Retina (tissue), 1 donor: ENCODE measurements around the gene SSBP3.
"Not testable (repeated sequence)": the region's sequence is repeated elsewhere in the genome, so short reads cannot be mapped to it uniquely, and the experiment has no call there.

Experiments used
- DNase-seq: peaks from one replicate; pipeline ENCODE4 v3.0.0-alpha.2; 2016

Gene SSBP3

GRCh38 chr1:54406339-54407153, at the start of gene SSBP3:
TSS of gene SSBP3 (minus strand) at chr1:54406394.
- DNase-seq: peak; percentile 95

- DNase-seq: no peak
Measured at GRCh38 chr1:54453509-54453908, 47.3 kb upstream of the SSBP3 start.

GRCh38 chr1:54453022-54453421, 46.8 kb upstream of the SSBP3 start:
- no peak for DNase-seq

GRCh38 chr1:54449431-54449830, 43.2 kb upstream of the SSBP3 start:
- DNase-seq: not testable (repeated sequence)

GRCh38 chr1:54448801-54449200, 42.6 kb upstream of the SSBP3 start:
- DNase-seq: not testable (repeated sequence)

GRCh38 chr1:54447081-54447480, 40.9 kb upstream of the SSBP3 start:
- not testable (repeated sequence) for DNase-seq

GRCh38 chr1:54442185-54442584, 36.0 kb upstream of the SSBP3 start:
- no peak for DNase-seq

GRCh38 chr1:54439550-54440223, 33.5 kb upstream of the SSBP3 start:
- DNase-seq: no peak

- no peak for DNase-seq
Measured at GRCh38 chr1:54437783-54438182, 31.6 kb upstream of the SSBP3 start.

- no peak for DNase-seq
Measured at GRCh38 chr1:54436826-54437225, 30.6 kb upstream of the SSBP3 start.

GRCh38 chr1:54429838-54430237, 23.6 kb upstream of the SSBP3 start:
- no peak for DNase-seq

- no peak for DNase-seq
Measured at GRCh38 chr1:54428837-54429518, 22.8 kb upstream of the SSBP3 start.

- DNase-seq: no peak
Measured at GRCh38 chr1:54425152-54425584, 19.0 kb upstream of the SSBP3 start.

- DNase-seq: no peak
Measured at GRCh38 chr1:54424398-54424797, 18.2 kb upstream of the SSBP3 start.

- DNase-seq: no peak
Measured at GRCh38 chr1:54421101-54421504, 14.9 kb upstream of the SSBP3 start.

- DNase-seq: not testable (repeated sequence)
Measured at GRCh38 chr1:54418598-54418997, 12.4 kb upstream of the SSBP3 start.

- no peak for DNase-seq
Measured at GRCh38 chr1:54417123-54417522, 10.9 kb upstream of the SSBP3 start.

- DNase-seq: no peak
Measured at GRCh38 chr1:54416435-54416834, 10.2 kb upstream of the SSBP3 start.

GRCh38 chr1:54415991-54416390, 9.8 kb upstream of the SSBP3 start:
- no peak for DNase-seq

GRCh38 chr1:54415533-54415932, 9.3 kb upstream of the SSBP3 start:
- DNase-seq: no peak

GRCh38 chr1:54413732-54414131, 7.5 kb upstream of the SSBP3 start:
- DNase-seq: no peak

GRCh38 chr1:54413295-54413694, 7.1 kb upstream of the SSBP3 start:
- DNase-seq: peak; percentile 53

- no peak for DNase-seq
Measured at GRCh38 chr1:54410359-54410758, 4.2 kb upstream of the SSBP3 start.
